Stimulated activated CD4-positive, alpha-beta T cell treated with anti-CD3 and anti-CD28 coated beads, Interleukin-15, amount 100 ng/mL, for 48 hours (primary cell): ENCODE data around the gene SBNO2.
"Not testable (repeated sequence)": the region's sequence is repeated elsewhere in the genome, so short reads cannot be mapped to it uniquely, and the experiment has no call there.

ENCODE experiments used
- DNase-seq, 2 donors: peaks; one replicate each; pipeline ENCODE4 v3.0.0-alpha.2; 2020; ENCODE audit warnings: low read depth in 2 of 2

The SBNO2 gene

GRCh38 chr19:1208830-1209229 lies 34.8 kb upstream of the SBNO2 start:
- DNase-seq = not testable (repeated sequence)

- DNase-seq = peak in 1 of 2 donors; percentile 11
These were observed 32.9 kb upstream of the SBNO2 start for GRCh38 chr19:1206864-1207450.

- no peak for DNase-seq
These were observed 32.2 kb upstream of the SBNO2 start for GRCh38 chr19:1206150-1206863.

GRCh38 chr19:1205114-1206099 lies 31.3 kb upstream of the SBNO2 start, which contains the start of gene STK11:
Gene STK11 (plus strand): TSS chr19:1205778. CDS start chr19:1206914, 1,136 bp downstream.
- DNase-seq = peak; percentile 99

GRCh38 chr19:1200614-1201013 lies 26.5 kb upstream of the SBNO2 start:
- DNase-seq = not testable (repeated sequence)

- no peak for DNase-seq
These were observed 25.5 kb upstream of the SBNO2 start for GRCh38 chr19:1199531-1199930.

GRCh38 chr19:1189419-1189818 lies 15.4 kb upstream of the SBNO2 start:
- DNase-seq = peak; percentile 59 to 66

GRCh38 chr19:1183543-1184172 lies 9.6 kb upstream of the SBNO2 start:
- no peak for DNase-seq

GRCh38 chr19:1182727-1183126 lies 8.7 kb upstream of the SBNO2 start:
- DNase-seq = no peak

GRCh38 chr19:1182068-1182467 lies 8.0 kb upstream of the SBNO2 start:
- no peak for DNase-seq

GRCh38 chr19:1181606-1182005 lies 7.5 kb upstream of the SBNO2 start:
- no peak for DNase-seq

GRCh38 chr19:1177322-1178114 lies 3.5 kb upstream of the SBNO2 start:
- no peak for DNase-seq

GRCh38 chr19:1173159-1173844 lies 766 bp downstream of the SBNO2 start:
- no peak for DNase-seq

- no peak for DNase-seq
These were observed 1.5 kb downstream of the SBNO2 start for GRCh38 chr19:1172353-1173158.

GRCh38 chr19:1171755-1172352 lies 2.2 kb downstream of the SBNO2 start:
- DNase-seq = no peak

- DNase-seq = no peak
These were observed 2.9 kb downstream of the SBNO2 start for GRCh38 chr19:1170938-1171754.

GRCh38 chr19:1169921-1170885 lies 3.9 kb downstream of the SBNO2 start:
- no peak for DNase-seq
